Nucleus accumbens (tissue), 56 donors: ENCODE data around the gene COLEC12.
"Not testable (repeated sequence)": the region's sequence is repeated elsewhere in the genome, so short reads cannot be mapped to it uniquely, and the experiment has no call there.

Source experiments
- DNase-seq, 56 donors: peaks; one replicate each; lab custom pipeline; 2025; lab: John Stamatoyannopoulos, UW

COLEC12 gene

GRCh38 chr18:297936-298335, 202.6 kb downstream of the COLEC12 start:
- no peak for DNase-seq

- no peak for DNase-seq
Measured at GRCh38 chr18:295756-296490, 204.6 kb downstream of the COLEC12 start.

GRCh38 chr18:294566-294965, 205.9 kb downstream of the COLEC12 start:
- no peak for DNase-seq

- no peak for DNase-seq
Measured at GRCh38 chr18:293536-293935, 207.0 kb downstream of the COLEC12 start.

- no peak for DNase-seq
Measured at GRCh38 chr18:292271-292670, 208.2 kb downstream of the COLEC12 start.

- not testable (repeated sequence) for DNase-seq
Measured at GRCh38 chr18:289970-290369, 210.5 kb downstream of the COLEC12 start.

GRCh38 chr18:289026-289425, 211.5 kb downstream of the COLEC12 start:
- DNase-seq: no peak

GRCh38 chr18:286515-287310, 213.8 kb downstream of the COLEC12 start:
- peak in 2 of 56 donors; percentile 4 to 15 for DNase-seq

- DNase-seq: no peak
Measured at GRCh38 chr18:285817-286216, 214.7 kb downstream of the COLEC12 start.

- DNase-seq: peak in 4 of 56 donors; percentile 4 to 8 (median 6)
Measured at GRCh38 chr18:275486-275885, 225.0 kb downstream of the COLEC12 start.

GRCh38 chr18:274313-274712, 226.2 kb downstream of the COLEC12 start:
- peak in 10 of 56 donors; percentile 4 to 41 (median 9) for DNase-seq

- no peak for DNase-seq
Measured at GRCh38 chr18:273525-273924, 227.0 kb downstream of the COLEC12 start.

- no peak for DNase-seq
Measured at GRCh38 chr18:272650-273049, 227.9 kb downstream of the COLEC12 start.

GRCh38 chr18:269480-270095, 230.9 kb downstream of the COLEC12 start:
- no peak for DNase-seq

- DNase-seq: peak; percentile 60 to 96 (median 86)
Measured at GRCh38 chr18:267688-268552, 232.6 kb downstream of the COLEC12 start, which contains the start of gene THOC1. Gene THOC1, minus strand, starts transcription at chr18:268047. Its CDS starts 28 bp downstream, at chr18:268019.

GRCh38 chr18:267380-267687, 233.2 kb downstream of the COLEC12 start:
- DNase-seq: peak in 3 of 56 donors; percentile 31 to 51 (median 39)
